Lower leg skin (tissue), 4 donors: ENCODE data around the gene AKNAD1. TPM values are rescaled to one million over a fixed set of nuclear protein-coding genes. Genes with fewer than 3 reads are reported as not detected.

Source experiments
- DNase-seq, 2 donors: peaks; one replicate each; pipeline ENCODE4 v3.0.0-alpha.2; 2019; ENCODE audit warnings: low spot score in 2 of 2
- H3K4me3 ChIP-seq: fragments of 200-600 bp; sonication (generic); 2 replicates; pipeline ENCODE4 v1.5.1; 2017; ENCODE audit warnings: mild to moderate bottlenecking, low read depth; ENCODE audit not compliant: poor library complexity, severe bottlenecking
- CTCF ChIP-seq, 3 donors: fragments of 450-650 bp; IDR thresholded peaks; one replicate each; pipeline ENCODE4 v1.5.1; 2016; ENCODE audit warnings: antibody characterized with exemption in 3 of 3, mild to moderate bottlenecking in 3 of 3, moderate library complexity in 2 of 3
- POLR2A ChIP-seq, 2 donors: fragments of 450-650 bp; IDR thresholded peaks; one replicate each; pipeline ENCODE4 v1.6.1; 2016 to 2017; ENCODE audit warnings: antibody characterized with exemption in 2 of 2, mild to moderate bottlenecking in 1 of 2, moderate library complexity in 1 of 2
- WGBS, 2 donors: methylation state at CpG; one replicate each; pipeline ENCODE4 v1.1.5; 2018; 5-methylcytosine and 5-hydroxymethylcytosine counted together
- intact Hi-C: fragments of 100-400 bp; cut with DNase I; formaldehyde crosslinking; loops from one replicate; pipeline ENCODE4 v1.15.0; 2023; ENCODE audit warnings: low total_unique reads
- total RNA-seq, 4 donors: library from RNA; depleted of rRNA; stranded (reverse); fragments of >200 nt; gene quantifications; one replicate each; pipeline ENCODE4 v1.1.0, GENCODE V29; 2016

Gene AKNAD1
- total RNA-seq, 4 donors from 2014 or later, result 2.8 to 5.5 (median 3.5) TPM

- H3K4me3 ChIP-seq, result no peak overlapping the region
- no peak for TF ChIP-seq CTCF (IDR thresholded peaks at IDR 0.05)
- no peak for TF ChIP-seq POLR2A (IDR thresholded peaks at IDR 0.05)
- intact Hi-C loops, result no loop called here
- no peak for DNase-seq
- 96% methylated on average over 6 of the region's 6 CpGs for WGBS, 2 donors
These were observed 4.7 kb upstream of the AKNAD1 start for GRCh38 chr1:108861566-108861965.

- intact Hi-C loops, result no loop called here
- no peak overlapping the region for H3K4me3 ChIP-seq
- no peak for TF ChIP-seq CTCF (IDR thresholded peaks at IDR 0.05)
- no peak for TF ChIP-seq POLR2A (IDR thresholded peaks at IDR 0.05)
- no peak for DNase-seq
- 93 to 96% methylated on average over 9 of the region's 9 CpGs for WGBS, 2 donors
These were observed 3.5 kb upstream of the AKNAD1 start for GRCh38 chr1:108860190-108860907.

GRCh38 chr1:108858230-108858950 lies 1.5 kb upstream of the AKNAD1 start:
- 65 to 71% methylated on average over 6 of the region's 6 CpGs for WGBS, 2 donors
- intact Hi-C loops, result no loop called here
- no peak for DNase-seq
- TF ChIP-seq POLR2A (IDR thresholded peaks at IDR 0.05), result no peak
- no peak for TF ChIP-seq CTCF (IDR thresholded peaks at IDR 0.05)
- H3K4me3 ChIP-seq, result no peak overlapping the region

- TF ChIP-seq CTCF (IDR thresholded peaks at IDR 0.05), result no peak
- intact Hi-C loops, result no loop called here
- 40 to 46% methylated on average over 3 of the region's 3 CpGs for WGBS, 2 donors
- no peak overlapping the region for H3K4me3 ChIP-seq
- DNase-seq, result no peak
These were observed 2.5 kb downstream of the AKNAD1 start for GRCh38 chr1:108854221-108855019.

GRCh38 chr1:108852221-108852975 lies 4.5 kb downstream of the AKNAD1 start:
- H3K4me3 ChIP-seq, result no peak overlapping the region

More at GRCh38 chr1:108852221-108852975, 4.5 kb downstream of the AKNAD1 start:
- TF ChIP-seq POLR2A (IDR thresholded peaks at IDR 0.05) (no peak), CTCF (IDR thresholded peaks at IDR 0.05) (no peak)
- WGBS, 2 donors, result 43% methylated on average over 7 of the region's 7 CpGs
- DNase-seq, result no peak
- intact Hi-C loops, result no loop called here
